ENCODE results near the gene MRPL10.

Gene MRPL10

DNA sequence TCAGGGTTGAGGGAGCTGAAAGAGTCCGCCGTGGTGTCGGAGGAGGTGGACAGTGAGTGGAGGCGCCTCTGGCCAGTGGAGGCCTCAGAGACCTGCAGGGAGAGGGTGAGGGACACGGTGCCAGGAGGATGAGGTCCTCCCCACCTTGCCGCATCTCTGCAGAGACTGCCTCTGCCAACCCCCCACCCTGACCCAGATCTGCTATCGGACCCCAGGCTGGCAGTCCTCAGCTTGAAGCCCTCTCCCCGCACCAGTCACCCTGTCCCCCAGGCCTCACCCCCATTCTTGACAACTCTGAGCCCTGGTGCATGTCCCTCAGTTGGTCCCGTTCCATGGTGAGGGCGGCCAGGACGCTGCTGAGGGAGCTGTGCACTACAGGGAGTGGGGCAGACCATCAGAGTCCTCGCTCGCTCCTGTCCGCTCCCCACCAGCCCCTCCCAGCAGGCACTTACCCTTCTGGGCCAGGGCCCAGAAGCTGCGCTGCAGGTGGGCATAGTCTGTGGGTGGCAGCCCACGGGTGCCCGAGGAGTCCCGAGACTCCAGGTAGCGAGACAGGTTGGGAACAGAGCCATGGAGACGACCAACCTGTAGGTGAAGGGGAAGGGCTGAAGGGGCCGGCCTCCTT lies 15.1 kb downstream of the MRPL10 start:
- H3K36me3 ChIP-seq (ENCODE audit: insufficient read depth, low read length) = peaks cover 34% of the 10 kb centered on the region

DNA sequence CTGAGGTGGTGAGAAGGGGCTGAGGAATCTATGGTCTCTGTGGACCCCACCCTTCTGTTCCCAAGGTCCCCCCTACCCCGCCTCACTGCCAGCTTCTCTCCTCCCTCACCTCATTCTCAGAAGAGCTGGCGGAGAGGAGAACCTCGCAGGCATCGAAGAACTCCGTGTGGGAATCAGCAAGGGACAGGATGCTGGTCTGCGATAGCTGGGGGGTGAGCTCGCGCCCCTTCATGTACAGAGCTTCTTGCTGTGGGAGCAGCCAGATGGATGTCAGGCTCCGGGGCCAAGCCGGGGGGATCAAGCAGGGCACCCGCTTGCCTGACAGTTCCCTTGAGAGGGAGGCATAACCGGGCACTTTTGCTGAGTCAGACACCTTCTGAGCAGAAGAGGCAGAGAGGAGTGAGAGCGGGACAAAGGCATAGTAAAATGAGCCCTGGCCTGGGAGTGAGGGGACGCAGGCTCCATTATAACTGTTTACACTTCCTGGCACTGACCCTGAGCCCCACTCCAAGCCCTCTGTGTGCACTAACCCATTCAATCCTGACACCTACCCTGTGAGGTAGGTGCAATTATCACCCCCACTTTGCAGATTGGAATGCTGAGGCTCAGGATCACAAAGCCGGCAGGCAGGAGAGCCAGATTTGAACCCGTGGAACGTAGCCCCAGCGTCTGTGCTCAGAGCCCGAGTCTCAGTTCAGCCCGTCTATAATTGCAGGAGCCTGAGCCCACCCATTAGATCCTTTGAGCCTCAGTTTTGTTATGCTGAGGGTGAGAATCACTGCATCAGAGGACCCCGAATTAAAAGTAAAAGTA lies 16.0 kb downstream of the MRPL10 start:
- no peaks in the 10 kb centered on the region for H3K27me3 ChIP-seq (ENCODE audit: control insufficient read depth, insufficient read depth, low read length)
- no peak overlapping the region for H3K4me3 ChIP-seq (ENCODE audit: low read length)
- peaks cover 34% of the 10 kb centered on the region for H3K36me3 ChIP-seq (ENCODE audit: insufficient read depth, low read length)
- peaks cover 8% of the 10 kb centered on the region for H3K4me1 ChIP-seq (ENCODE audit: control insufficient read depth, insufficient read depth, low read length)
- no peaks in the 10 kb centered on the region for H3K9me3 ChIP-seq (replicated peaks; ENCODE audit: low read length)
- no peak overlapping the region for H3K4me2 ChIP-seq (ENCODE audit: low read length)
- H3K9ac ChIP-seq (ENCODE audit: low read depth, low read length) = no peak overlapping the region

More for the DNA sequence above, 15.1 kb downstream of the MRPL10 start:
- Histone ChIP-seq H3K4me1 (ENCODE audit: control insufficient read depth, insufficient read depth, low read length) (peaks cover 11% of the 10 kb centered on the region), H3K4me3 (ENCODE audit: low read length) (no peak overlapping the region), H3K9me3 (replicated peaks; ENCODE audit: low read length) (no peaks in the 10 kb centered on the region), H3K9ac (ENCODE audit: low read depth, low read length) (no peak overlapping the region), H3K4me2 (ENCODE audit: low read length) (no peak overlapping the region), H3K27me3 (ENCODE audit: control insufficient read depth, insufficient read depth, low read length) (no peaks in the 10 kb centered on the region)

DNA sequence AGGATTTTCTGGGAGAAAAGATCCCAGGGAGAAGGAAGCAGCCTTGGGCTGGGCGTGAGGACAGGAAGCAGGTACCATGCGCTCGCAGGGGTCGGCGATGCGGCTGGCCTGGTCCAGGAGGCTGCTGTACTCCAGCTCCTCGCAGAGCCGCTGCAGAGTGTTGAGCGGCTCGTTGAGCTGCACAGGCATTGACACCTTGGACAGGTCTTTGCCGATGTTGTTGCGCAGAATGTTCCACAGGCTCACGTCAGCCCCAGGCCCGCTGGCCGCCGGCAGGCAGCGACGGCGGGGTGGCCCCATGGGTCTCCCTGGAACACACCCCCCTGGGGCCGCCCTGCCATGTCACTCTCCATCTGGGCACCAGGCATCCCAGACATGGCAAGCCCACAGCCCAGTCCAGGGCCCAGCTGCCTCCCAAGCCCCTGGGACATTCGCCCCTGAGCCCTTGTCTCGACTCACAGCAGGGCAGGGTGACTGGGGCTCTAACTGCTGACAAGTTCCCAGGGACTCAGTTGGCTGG lies 17.8 kb downstream of the MRPL10 start:
- Histone ChIP-seq H3K9me3 (replicated peaks; ENCODE audit: low read length) (no peaks in the 10 kb centered on the region), H3K4me2 (ENCODE audit: low read length) (no peak overlapping the region), H3K4me3 (ENCODE audit: low read length) (no peak overlapping the region), H3K9ac (ENCODE audit: low read depth, low read length) (no peak overlapping the region), H3K27me3 (ENCODE audit: control insufficient read depth, insufficient read depth, low read length) (no peaks in the 10 kb centered on the region), H3K4me1 (ENCODE audit: control insufficient read depth, insufficient read depth, low read length) (peaks cover 11% of the 10 kb centered on the region), H3K36me3 (ENCODE audit: insufficient read depth, low read length) (peaks cover 38% of the 10 kb centered on the region)

DNA sequence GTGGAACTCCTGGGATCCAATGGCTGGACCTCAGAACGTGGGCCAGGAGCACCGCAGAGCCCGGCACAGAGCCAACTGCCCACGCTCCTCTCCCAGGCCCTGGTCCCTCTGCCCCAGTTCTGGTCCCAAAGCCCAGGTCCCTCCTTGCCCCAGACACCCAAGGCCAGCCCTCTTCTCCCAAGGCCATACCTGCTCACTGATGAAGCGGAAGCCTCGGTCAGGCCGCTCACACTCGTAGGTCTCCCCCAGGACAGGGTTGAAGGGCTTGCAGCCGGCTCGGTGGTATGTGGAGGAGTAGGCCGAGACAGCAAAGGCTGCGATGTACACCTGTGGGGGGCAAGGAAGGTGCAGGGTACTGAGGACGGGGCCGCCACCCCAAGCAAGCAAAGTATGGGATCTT lies 18.3 kb downstream of the MRPL10 start:
- H3K36me3 ChIP-seq (ENCODE audit: insufficient read depth, low read length) = peaks cover 42% of the 10 kb centered on the region
- H3K27me3 ChIP-seq (ENCODE audit: control insufficient read depth, insufficient read depth, low read length) = no peaks in the 10 kb centered on the region
- H3K4me1 ChIP-seq (ENCODE audit: control insufficient read depth, insufficient read depth, low read length) = peaks cover 11% of the 10 kb centered on the region
- H3K9ac ChIP-seq (ENCODE audit: low read depth, low read length) = no peak overlapping the region
- H3K4me3 ChIP-seq (ENCODE audit: low read length) = no peak overlapping the region
- H3K4me2 ChIP-seq (ENCODE audit: low read length) = no peak overlapping the region
- H3K9me3 ChIP-seq (replicated peaks; ENCODE audit: low read length) = no peaks in the 10 kb centered on the region

DNA sequence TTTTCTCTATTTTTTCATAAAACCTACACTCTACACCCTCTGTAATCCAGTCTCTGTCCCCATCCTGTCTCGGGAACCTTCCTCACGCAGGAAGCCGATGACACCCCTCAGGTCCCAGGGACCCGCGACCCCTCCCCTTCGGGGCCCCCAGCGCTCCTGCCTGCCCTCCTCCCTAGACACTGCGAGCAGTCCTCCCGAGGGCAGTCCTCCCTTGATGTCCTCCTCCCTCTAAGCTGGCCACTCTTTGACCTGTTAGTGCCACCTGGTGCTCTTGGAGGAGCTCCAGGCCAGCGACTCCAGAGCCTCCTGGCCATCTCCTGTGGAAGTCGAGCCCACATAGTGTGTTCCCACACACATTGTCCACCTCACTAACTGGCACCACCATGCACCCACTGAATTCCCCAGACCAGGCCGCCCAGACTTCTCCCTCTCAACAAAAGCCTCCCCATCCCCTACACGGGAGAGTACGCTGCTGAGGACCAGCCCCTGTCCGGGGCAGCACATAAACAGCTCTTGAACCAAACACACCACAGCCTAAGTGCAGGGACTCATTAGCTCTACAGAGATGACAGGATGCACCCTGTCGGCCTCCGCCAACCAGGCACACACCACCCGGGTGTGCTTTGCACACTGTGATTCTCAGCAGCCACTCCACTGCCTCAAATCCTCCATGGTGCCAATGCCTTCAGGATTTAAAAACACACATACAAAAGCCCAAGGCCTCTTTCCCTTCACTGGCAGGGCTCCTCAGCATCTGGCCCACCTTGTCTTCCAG lies 19.0 kb downstream of the MRPL10 start:
- Histone ChIP-seq H3K4me3 (ENCODE audit: low read length) (no peak overlapping the region), H3K9me3 (replicated peaks; ENCODE audit: low read length) (no peaks in the 10 kb centered on the region), H3K9ac (ENCODE audit: low read depth, low read length) (no peak overlapping the region), H3K4me1 (ENCODE audit: control insufficient read depth, insufficient read depth, low read length) (peaks cover 11% of the 10 kb centered on the region), H3K4me2 (ENCODE audit: low read length) (no peak overlapping the region), H3K36me3 (ENCODE audit: insufficient read depth, low read length) (peaks cover 46% of the 10 kb centered on the region), H3K27me3 (ENCODE audit: control insufficient read depth, insufficient read depth, low read length) (no peaks in the 10 kb centered on the region)

DNA sequence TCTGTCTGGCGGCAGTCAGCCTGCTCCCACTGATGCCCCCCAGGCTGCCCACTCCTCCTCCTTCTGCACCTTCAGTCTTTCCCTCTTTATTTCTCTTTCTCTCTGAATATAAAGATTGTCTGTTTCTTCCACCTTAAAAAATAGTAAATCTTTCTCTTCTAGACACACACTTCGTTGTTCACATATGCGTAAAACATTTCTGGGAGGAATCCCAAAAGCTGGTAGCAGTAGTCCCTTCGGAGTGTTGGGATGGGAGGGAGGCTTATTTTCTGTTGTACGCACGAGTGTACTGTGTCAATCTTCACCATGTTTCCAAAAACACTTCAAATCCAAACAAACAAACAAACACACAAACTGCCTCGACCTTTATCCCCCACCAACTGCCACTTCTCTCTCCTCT lies 19.6 kb downstream of the MRPL10 start:
- Histone ChIP-seq H3K36me3 (ENCODE audit: insufficient read depth, low read length) (peaks cover 50% of the 10 kb centered on the region), H3K4me3 (ENCODE audit: low read length) (no peak overlapping the region), H3K27me3 (ENCODE audit: control insufficient read depth, insufficient read depth, low read length) (no peaks in the 10 kb centered on the region), H3K4me1 (ENCODE audit: control insufficient read depth, insufficient read depth, low read length) (peaks cover 11% of the 10 kb centered on the region), H3K9me3 (replicated peaks; ENCODE audit: low read length) (no peaks in the 10 kb centered on the region), H3K9ac (ENCODE audit: low read depth, low read length) (no peak overlapping the region), H3K4me2 (ENCODE audit: low read length) (no peak overlapping the region)

DNA sequence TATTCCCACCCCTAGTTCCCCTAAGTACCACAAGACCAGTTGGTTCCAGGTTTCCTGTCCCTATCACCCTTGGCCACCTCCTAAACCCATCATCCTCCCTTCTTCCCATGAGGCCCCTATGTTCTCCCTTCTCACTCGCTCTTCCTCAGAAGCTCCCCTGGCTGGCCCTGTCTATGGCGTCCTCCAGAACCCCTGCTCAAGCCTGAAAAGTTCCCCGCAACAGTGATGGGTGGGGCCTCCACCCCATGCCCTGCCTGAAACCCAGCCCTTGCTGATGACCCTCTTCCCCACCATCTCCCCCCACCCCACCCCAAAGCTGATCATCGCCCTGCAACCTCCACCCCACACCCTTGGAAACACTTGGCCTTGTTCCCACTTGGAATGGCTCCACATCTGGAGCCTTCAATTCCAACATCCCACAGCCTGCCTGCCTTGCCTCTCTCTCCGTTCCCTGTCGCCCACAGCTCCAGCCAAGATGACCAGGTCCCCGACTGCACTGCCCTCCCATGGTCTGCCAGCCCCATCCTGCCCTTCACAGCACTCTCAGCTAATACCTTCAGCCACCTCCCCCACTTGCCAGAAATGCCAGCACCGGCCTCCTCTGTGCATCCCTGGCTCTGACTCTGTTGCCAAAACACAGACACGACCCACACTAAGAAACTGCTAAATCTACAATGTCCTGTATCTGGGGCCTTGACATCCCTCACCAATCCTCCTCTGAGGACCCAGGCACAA lies 20.3 kb downstream of the MRPL10 start:
- peaks cover 11% of the 10 kb centered on the region for H3K4me1 ChIP-seq (ENCODE audit: control insufficient read depth, insufficient read depth, low read length)
- peaks cover 46% of the 10 kb centered on the region for H3K36me3 ChIP-seq (ENCODE audit: insufficient read depth, low read length)
- no peak overlapping the region for H3K9ac ChIP-seq (ENCODE audit: low read depth, low read length)
- no peaks in the 10 kb centered on the region for H3K27me3 ChIP-seq (ENCODE audit: control insufficient read depth, insufficient read depth, low read length)
- no peaks in the 10 kb centered on the region for H3K9me3 ChIP-seq (replicated peaks; ENCODE audit: low read length)
- H3K4me3 ChIP-seq (ENCODE audit: low read length) = no peak overlapping the region
- H3K4me2 ChIP-seq (ENCODE audit: low read length) = no peak overlapping the region

DNA sequence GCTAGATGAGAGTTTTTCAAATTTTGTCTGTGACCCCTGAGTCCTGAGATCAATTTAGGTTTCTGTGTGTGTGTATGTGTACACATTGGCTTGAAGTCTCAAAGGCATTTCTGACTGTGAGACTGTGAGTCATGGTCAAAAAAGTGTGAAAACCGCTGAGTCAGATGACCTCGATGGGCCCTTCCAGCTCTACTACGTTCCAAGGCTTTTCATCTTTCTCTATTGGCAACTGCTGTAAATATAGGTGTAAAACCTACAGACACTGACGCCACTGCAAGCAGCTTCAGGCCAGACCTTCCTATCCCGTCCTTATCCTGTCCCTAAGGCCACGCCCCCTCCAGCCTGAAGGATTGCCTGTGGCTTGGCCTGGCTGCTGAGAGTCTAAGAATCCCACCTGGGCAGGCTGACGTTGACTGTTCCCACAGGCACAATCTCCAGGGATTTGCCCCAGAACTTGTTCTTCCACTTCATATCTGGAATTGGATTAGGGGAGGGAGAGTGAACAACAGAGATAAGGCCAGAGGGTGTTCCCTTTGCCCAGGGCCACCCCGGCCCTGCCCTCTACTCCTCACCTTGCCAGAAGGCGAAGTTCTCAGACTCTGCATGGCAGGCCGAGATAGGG lies 21.0 kb downstream of the MRPL10 start:
- Histone ChIP-seq H3K4me2 (ENCODE audit: low read length) (no peak overlapping the region), H3K9me3 (replicated peaks; ENCODE audit: low read length) (no peaks in the 10 kb centered on the region), H3K4me1 (ENCODE audit: control insufficient read depth, insufficient read depth, low read length) (peaks cover 11% of the 10 kb centered on the region), H3K27me3 (ENCODE audit: control insufficient read depth, insufficient read depth, low read length) (no peaks in the 10 kb centered on the region), H3K36me3 (ENCODE audit: insufficient read depth, low read length) (peaks cover 38% of the 10 kb centered on the region), H3K4me3 (ENCODE audit: low read length) (no peak overlapping the region), H3K9ac (ENCODE audit: low read depth, low read length) (no peak overlapping the region)

DNA sequence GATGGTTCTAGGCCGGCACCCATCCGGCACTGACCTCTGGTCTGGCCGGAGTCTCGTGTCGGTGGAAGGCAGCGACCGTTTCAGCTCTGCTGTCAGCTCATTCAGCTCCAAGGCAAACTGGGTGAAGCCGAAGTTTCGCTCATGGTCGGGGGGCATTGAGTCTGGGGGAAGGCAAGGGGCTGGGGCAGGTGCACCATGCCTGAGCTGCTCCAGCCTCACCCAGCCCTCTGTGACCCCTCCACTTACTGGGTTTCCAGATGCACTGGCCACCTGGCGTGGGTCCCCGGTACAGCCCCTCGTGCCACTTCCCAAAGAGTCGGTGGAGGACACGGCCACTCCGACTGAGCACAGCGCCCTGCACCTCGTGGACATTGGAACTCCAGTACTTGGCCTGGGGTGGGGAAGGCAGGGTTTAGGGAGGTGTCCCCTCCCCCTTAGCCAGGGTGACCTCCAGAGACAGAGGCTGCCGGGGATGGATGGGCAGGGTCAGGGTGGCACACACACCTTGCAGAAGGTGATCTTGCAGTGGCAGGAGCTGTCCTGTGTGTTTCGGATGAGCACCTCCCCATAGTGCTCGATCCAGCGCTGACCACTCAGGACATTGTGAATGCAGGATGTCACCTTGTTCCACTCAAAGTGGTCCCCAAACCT lies 22.4 kb downstream of the MRPL10 start:
- Histone ChIP-seq H3K36me3 (ENCODE audit: insufficient read depth, low read length) (peaks cover 30% of the 10 kb centered on the region), H3K27me3 (ENCODE audit: control insufficient read depth, insufficient read depth, low read length) (peaks cover 7% of the 10 kb centered on the region), H3K4me3 (ENCODE audit: low read length) (no peak overlapping the region), H3K4me2 (ENCODE audit: low read length) (no peak overlapping the region), H3K9ac (ENCODE audit: low read depth, low read length) (no peak overlapping the region), H3K9me3 (replicated peaks; ENCODE audit: low read length) (no peaks in the 10 kb centered on the region), H3K4me1 (ENCODE audit: control insufficient read depth, insufficient read depth, low read length) (peaks cover 11% of the 10 kb centered on the region)

DNA sequence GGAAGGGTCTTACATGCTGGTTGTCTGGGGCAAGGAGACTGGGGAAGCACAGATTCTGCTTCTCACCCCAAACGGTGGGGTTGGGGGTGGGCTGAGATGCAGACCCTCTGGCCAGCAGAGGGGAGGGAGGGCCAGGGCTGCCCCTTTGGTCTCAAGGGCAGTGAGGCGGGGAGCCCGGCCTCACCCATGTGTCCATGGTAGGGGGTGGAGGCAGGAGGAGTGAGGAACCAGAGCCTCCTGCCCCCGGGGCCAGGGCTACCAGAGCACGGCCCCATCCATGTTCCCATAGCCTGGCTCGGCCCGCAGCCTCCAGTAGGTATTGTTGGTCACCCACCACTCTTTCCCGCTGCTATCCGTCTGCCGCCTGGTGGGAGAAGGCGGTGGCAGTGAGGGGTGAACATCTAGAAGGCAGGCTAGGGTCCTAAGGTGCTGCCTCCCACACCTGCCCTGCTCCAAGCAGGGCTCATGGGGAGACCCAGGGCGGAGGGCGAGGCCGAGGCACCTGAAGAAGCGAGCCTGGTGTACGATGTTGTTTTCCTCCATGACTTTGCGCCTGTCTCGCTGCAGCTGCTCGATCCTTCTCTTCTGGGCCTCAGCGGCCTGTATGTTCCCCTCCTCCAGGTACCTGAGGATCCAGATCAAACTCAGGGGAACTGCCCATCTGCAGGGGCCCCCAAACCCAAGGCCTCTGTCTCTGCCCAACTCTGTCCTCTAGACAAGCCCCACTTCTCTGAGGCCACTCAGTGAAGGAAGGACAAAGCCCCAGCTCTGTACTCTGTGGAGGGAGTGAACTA lies 23.1 kb downstream of the MRPL10 start:
- H3K9ac ChIP-seq (ENCODE audit: low read depth, low read length) = no peak overlapping the region

More for the DNA sequence above, 23.1 kb downstream of the MRPL10 start:
- Histone ChIP-seq H3K36me3 (ENCODE audit: insufficient read depth, low read length) (peaks cover 30% of the 10 kb centered on the region), H3K27me3 (ENCODE audit: control insufficient read depth, insufficient read depth, low read length) (peaks cover 14% of the 10 kb centered on the region), H3K4me3 (ENCODE audit: low read length) (no peak overlapping the region), H3K4me2 (ENCODE audit: low read length) (no peak overlapping the region), H3K9me3 (replicated peaks; ENCODE audit: low read length) (no peaks in the 10 kb centered on the region), H3K4me1 (ENCODE audit: control insufficient read depth, insufficient read depth, low read length) (peaks cover 11% of the 10 kb centered on the region)
